ENCODE measurements around the gene ART4. TPM values are rescaled to one million over a fixed set of nuclear protein-coding genes. Genes with fewer than 3 reads are reported as not detected.

ART4 gene
- total RNA-seq, 2 experiments from 2014 or later = not detected

- ChIA-PET POLR2A (interaction anchor here (0.7 kb wide), 1 partner anchor 136 kb away, joined by 3 read pairs; no protein-coding TSS in a partner anchor), CTCF (interaction anchor here (1.3 to 2.0 kb wide), 3 partner anchors 13 to 26 kb away, joined by 3 to 5 read pairs (median 4); no protein-coding TSS in a partner anchor)
- no peak for DNase-seq
- H3K27ac Mint-ChIP-seq = no peak overlapping the region
- no peak overlapping the region for H3K4me3 Mint-ChIP-seq
- no peaks in the 10 kb centered on the region for H3K27me3 Mint-ChIP-seq
- peaks cover 3% of the 10 kb centered on the region for H3K4me1 Mint-ChIP-seq (ENCODE audit: low read depth)
- peaks cover 8% of the 10 kb centered on the region for H3K9me3 Mint-ChIP-seq
- no peak for TF ChIP-seq CTCF (IDR thresholded peaks at IDR 0.05)
- intact Hi-C loops (cut with micrococcal nuclease) = no loop called here
- H3K36me3 Mint-ChIP-seq (ENCODE audit: low read depth) = peaks cover 2% of the 10 kb centered on the region
- no peak for ATAC-seq
These were observed 27.9 kb upstream of the ART4 start for GRCh38 chr12:14871247-14871646.

- H3K27me3 Mint-ChIP-seq = peaks cover 2% of the 10 kb centered on the region
- no peak overlapping the region for H3K27ac Mint-ChIP-seq
- H3K9me3 Mint-ChIP-seq = peaks cover 8% of the 10 kb centered on the region
- H3K36me3 Mint-ChIP-seq (ENCODE audit: low read depth) = peaks cover 2% of the 10 kb centered on the region
- DNase-seq = no peak
- peaks cover 3% of the 10 kb centered on the region for H3K4me1 Mint-ChIP-seq (ENCODE audit: low read depth)
- no peak for ATAC-seq
- intact Hi-C loops (cut with micrococcal nuclease) = no loop called here
- ChIA-PET CTCF (interaction anchor here (1.2 to 2.0 kb wide), 2 partner anchors 10 to 22 kb away, joined by 3 to 5 read pairs; no protein-coding TSS in a partner anchor), POLR2A (no interaction called here)
- no peak for TF ChIP-seq CTCF (IDR thresholded peaks at IDR 0.05)
- no peak overlapping the region for H3K4me3 Mint-ChIP-seq
These were observed 25.7 kb upstream of the ART4 start for GRCh38 chr12:14868916-14869506.

- no peak for DNase-seq
- no peaks in the 10 kb centered on the region for H3K4me1 Mint-ChIP-seq (ENCODE audit: low read depth)
- intact Hi-C loops (cut with micrococcal nuclease) = no loop called here
- ATAC-seq = no peak
- ChIA-PET POLR2A (no interaction called here), CTCF (no interaction called here)
- peaks cover 17% of the 10 kb centered on the region for H3K9me3 Mint-ChIP-seq
- H3K4me3 Mint-ChIP-seq = no peak overlapping the region
- no peaks in the 10 kb centered on the region for H3K27me3 Mint-ChIP-seq
- no peak for TF ChIP-seq CTCF (IDR thresholded peaks at IDR 0.05)
- no peak overlapping the region for H3K27ac Mint-ChIP-seq
- peaks cover 12% of the 10 kb centered on the region for H3K36me3 Mint-ChIP-seq (ENCODE audit: low read depth)
These were observed 17.2 kb upstream of the ART4 start for GRCh38 chr12:14860490-14860889.

GRCh38 chr12:14858513-14858912 lies 15.2 kb upstream of the ART4 start:
- Mint-ChIP-seq H3K27me3 (no peaks in the 10 kb centered on the region), H3K27ac (no peak overlapping the region), H3K4me1 (ENCODE audit: low read depth) (no peaks in the 10 kb centered on the region), H3K36me3 (ENCODE audit: low read depth) (peaks cover 12% of the 10 kb centered on the region), H3K9me3 (peaks cover 17% of the 10 kb centered on the region), H3K4me3 (no peak overlapping the region)
- CTCF ChIA-PET = no interaction called here
- intact Hi-C loops (cut with micrococcal nuclease) = no loop called here
- POLR2A ChIA-PET = no interaction called here
- DNase-seq (no peak), ATAC-seq (no peak)
- TF ChIP-seq CTCF (IDR thresholded peaks at IDR 0.05) = no peak

- no peak for ATAC-seq
- Mint-ChIP-seq H3K27me3 (no peaks in the 10 kb centered on the region), H3K4me1 (ENCODE audit: low read depth) (no peaks in the 10 kb centered on the region), H3K36me3 (ENCODE audit: low read depth) (peaks cover 5% of the 10 kb centered on the region), H3K9me3 (peaks cover 10% of the 10 kb centered on the region), H3K4me3 (no peak overlapping the region), H3K27ac (no peak overlapping the region)
- intact Hi-C loops (cut with micrococcal nuclease) = no loop called here
- no peak for TF ChIP-seq CTCF (IDR thresholded peaks at IDR 0.05)
- CTCF ChIA-PET = interaction anchor here (0.6 to 2.0 kb wide), 2 partner anchors 9 to 10 kb away, joined by 3 to 5 read pairs; no protein-coding TSS in a partner anchor
- no peak for DNase-seq
- POLR2A ChIA-PET = no interaction called here
These were observed 11.4 kb upstream of the ART4 start for GRCh38 chr12:14854586-14855183.

All from activated CD8-positive, alpha-beta T cell treated with anti-CD3 and anti-CD28 coated beads for 36 hours (primary cell).